K562 (cell line): Measurements from ENCODE around the gene SLCO3A1. TPM values are rescaled to one million over a fixed set of nuclear protein-coding genes. Genes with fewer than 3 reads are reported as not detected.

ENCODE experiments used
- ATAC-seq: fragments of 200-7000 bp; cut with Tn5 transposase; 3 replicates; pipeline ENCODE4 v1.9.1; 2020; ENCODE audit warnings: moderate library complexity
- BruUV-seq: library from RNA; stranded (reverse); fragments of 400-500 nt; replicated peaks from 2 replicates; lab custom pipeline; 2021; lab: Mats Ljungman, UMichigan
- CTCF ChIA-PET: fragments of 300-600 bp; formaldehyde crosslinking; extraction: SDS; loops from one replicate; lab custom pipeline; 2021; ENCODE audit warnings: low intra/inter-chr PET ratio; lab: Yijun Ruan, JAX
- POLR2A ChIA-PET: fragments of 300-600, 350-650 bp; sonication (Branson Sonifier 250); formaldehyde crosslinking; extraction: SDS; loops from one replicate; lab custom pipeline; 2021; ENCODE audit warnings: antibody characterized with exemption, inconsistent platforms; lab: Yijun Ruan, JAX
- DNase-seq, 4 experiments: peaks; one replicate each; pipeline versions ENCODE4 v3.0.0 to v3.0.0-alpha.2; 2011 to 2018; ENCODE audit warnings: low spot score in 3 of 4, mixed read lengths in 3 of 4; ENCODE audit errors: extremely low read depth in 1 of 4
- FAIRE-seq: peaks from 2 replicates; lab custom pipeline; 2011; peaks lifted over from hg19 to GRCh38; lab: Jason Lieb, UNC
- H2AFZ ChIP-seq: 2 replicates; pipeline ENCODE4 v1.6.0; 2011; ENCODE audit warnings: low read depth, low read length, control low read depth, inconsistent platforms
- H3K27ac ChIP-seq: fragments of 200-600 bp; 3 replicates; pipeline ENCODE4 v1.8.0; 2011; ENCODE audit warnings: low read depth, mild to moderate bottlenecking, control low read depth, inconsistent platforms, low read length, moderate library complexity, mixed read lengths; ENCODE audit errors: extremely low read depth
- H3K27me3 ChIP-seq, 2 experiments: fragments of 300-600 bp in 1 of 2; 2 replicates in 1 of 2; 3 replicates in 1 of 2; pipeline versions ENCODE4 v1.6.0 to v1.8.0; 2011; ENCODE audit warnings: inconsistent platforms in 2 of 2, low read length in 2 of 2, mild to moderate bottlenecking in 1 of 2, mixed read lengths in 1 of 2, moderate library complexity in 1 of 2; ENCODE audit not compliant: control insufficient read depth in 2 of 2, insufficient read depth in 2 of 2
- H3K36me3 ChIP-seq: fragments of 300-600 bp; 3 replicates; pipeline ENCODE4 v1.8.0; 2011; ENCODE audit warnings: mild to moderate bottlenecking, low read length, inconsistent platforms; ENCODE audit not compliant: control insufficient read depth, insufficient read depth
- H3K4me1 ChIP-seq, 2 experiments: fragments of 200-600 bp in 1 of 2; replicated peaks in 1 of 2; 2 replicates in 1 of 2; 3 replicates in 1 of 2; pipeline versions ENCODE4 v1.5.1 to v1.8.0; 2011; ENCODE audit warnings: inconsistent platforms in 2 of 2, low read length in 2 of 2, mild to moderate bottlenecking in 1 of 2, mixed read lengths in 1 of 2, moderate library complexity in 1 of 2; ENCODE audit not compliant: control insufficient read depth in 2 of 2, insufficient read depth in 2 of 2
- H3K4me2 ChIP-seq: 2 replicates; pipeline ENCODE4 v1.6.1; 2011; ENCODE audit warnings: low read length, control low read depth, inconsistent platforms, mixed read lengths; ENCODE audit not compliant: insufficient read depth
- H3K4me3 ChIP-seq: fragments of 200-600 bp; sonication (generic), shearing (Covaris generic); 2 replicates; pipeline ENCODE4 v1.5.1; 2016; ENCODE audit warnings: control low read depth, inconsistent platforms
- H3K79me2 ChIP-seq: fragments of 200-600 bp; 3 replicates; pipeline ENCODE4 v1.8.0; 2011; ENCODE audit warnings: low read length, inconsistent platforms; ENCODE audit not compliant: control insufficient read depth, insufficient read depth
- H3K9ac ChIP-seq, 2 experiments: 2 replicates each; pipeline versions ENCODE4 v1.6.0 to v1.6.1; 2011; ENCODE audit warnings: low read depth in 2 of 2, low read length in 2 of 2, control low read depth in 1 of 2, inconsistent platforms in 1 of 2, mild to moderate bottlenecking in 1 of 2, mixed read lengths in 1 of 2; ENCODE audit not compliant: insufficient read depth in 1 of 2
- H3K9me1 ChIP-seq: one replicate; pipeline ENCODE4 v1.6.0; 2011; ENCODE audit warnings: inconsistent platforms, mild to moderate bottlenecking, low read length, moderate library complexity; ENCODE audit not compliant: control insufficient read depth, insufficient read depth
- H3K9me3 ChIP-seq: replicated peaks from 2 replicates; pipeline ENCODE4 v1.5.1; 2011; ENCODE audit warnings: low read depth, low read length, inconsistent platforms; ENCODE audit not compliant: control insufficient read depth, insufficient read depth
- H4K20me1 ChIP-seq: replicated peaks from 2 replicates; pipeline ENCODE4 v1.6.1; 2011; ENCODE audit warnings: low read length, inconsistent platforms, mixed read lengths; ENCODE audit not compliant: control insufficient read depth, insufficient read depth
- ELF2 ChIP-seq: fragments of 250-450 bp; sonication (Bioruptor Pico); IDR thresholded peaks from 2 replicates; pipeline ENCODE4 v1.5.0; 2021; ENCODE audit warnings: mild to moderate bottlenecking
- ERF ChIP-seq: fragments of 450-650 bp; formaldehyde crosslinking; IDR thresholded peaks from 2 replicates; pipeline ENCODE4 v1.4.0; 2020; ENCODE audit warnings: mild to moderate bottlenecking, mixed read lengths
- FOSL1 ChIP-seq: fragments of 200-800 bp; sonication (Bioruptor generic); conservative IDR thresholded peaks from 2 replicates; pipeline ENCODE4 v1.6.1; 2016; ENCODE audit warnings: missing genetic modification characterization, missing compliant biosample characterization
- GTF2F1 ChIP-seq: IDR thresholded peaks from 2 replicates; pipeline ENCODE4 v1.6.1; 2011; ENCODE audit warnings: low read depth, low read length, improper control_type of control experiment
- KDM2B ChIP-seq: fragments of 250-450 bp; sonication (Bioruptor Pico); IDR thresholded peaks from 2 replicates; pipeline ENCODE4 v1.8.0; 2021; ENCODE audit warnings: mild to moderate bottlenecking, moderate library complexity
- KDM4B ChIP-seq, 2 experiments: fragments of 450-650 bp in 1 of 2; sonication (generic) in 1 of 2; IDR thresholded peaks; 2 replicates each; pipeline ENCODE4 v1.6.1; 2016 to 2017; ENCODE audit warnings: borderline replicate concordance in 2 of 2, antibody characterized with exemption in 1 of 2, low read depth in 1 of 2, mild to moderate bottlenecking in 1 of 2
- PHF8 ChIP-seq: fragments of 200-600 bp; sonication (generic); IDR thresholded peaks from 2 replicates; pipeline ENCODE4 v1.6.1; 2012; ENCODE audit warnings: mixed run types, mild to moderate bottlenecking, inconsistent platforms, low read length, moderate library complexity, borderline replicate concordance
- SRSF3 ChIP-seq: fragments of 200-400 bp; formaldehyde crosslinking; IDR thresholded peaks from 2 replicates; pipeline ENCODE4 v1.6.1; 2016; ENCODE audit warnings: mild to moderate bottlenecking, low read length, moderate library complexity; ENCODE audit not compliant: insufficient read depth
- ZNF551 ChIP-seq: fragments of 250-450 bp; sonication (Bioruptor Pico); IDR thresholded peaks from 2 replicates; pipeline ENCODE4 v1.5.0; 2021; ENCODE audit warnings: mild to moderate bottlenecking, moderate library complexity
- WGBS: fragments of 100-300 bp; shearing (Covaris generic); methylation state at CpG from one replicate; pipeline ENCODE4 v1.1.6; 2016; ENCODE audit warnings: low coverage, mixed read lengths; ENCODE audit not compliant: insufficient coverage; ENCODE audit errors: missing lambda C conversion rate; 5-methylcytosine and 5-hydroxymethylcytosine counted together
- in situ Hi-C: fragments of 300-500 bp; cut with MboI; formaldehyde crosslinking; loops from 4 replicates; pipeline ENCODE4 v1.15.0; 2018; ENCODE audit warnings: inconsistent platforms, mixed read lengths
- intact Hi-C: fragments of 100-400 bp; cut with micrococcal nuclease; formaldehyde crosslinking; loops from 2 replicates; pipeline ENCODE4 v1.14.2; 2022
- polyA plus RNA-seq, 8 experiments: library from polyadenylated mRNA; depleted of rRNA in 4 of 8; stranded (reverse) in 5 of 8; unstranded in 3 of 8; fragments of >200 nt; fragmentation: Nextera tagmentation in 2 of 8; fragmentation: Illumina TruSeq in 1 of 8; extraction: Ambion mirVana in 2 of 8; extraction: Trizol in 1 of 8; gene quantifications; 2 replicates each; pipeline versions ENCODE4 v1.2.1 to v1.2.3, GENCODE V29; 2011 to 2014; ENCODE audit warnings: inconsistent platforms in 1 of 8, missing spikeins in 1 of 8
- total RNA-seq, 7 experiments: library from RNA; depleted of rRNA in 6 of 7; stranded (reverse); fragments of >200 nt in 6 of 7; fragmentation: Illumina TruSeq in 2 of 7; extraction: Trizol in 2 of 7; gene quantifications; 2 replicates each; pipeline versions ENCODE4 v1.2.1 to v1.2.3, GENCODE V29; 2011 to 2021; ENCODE audit warnings: low replicate concordance in 1 of 7
- TF ChIP-seq, protein P1 (sequence below), 2 experiments: fragments of 450-650 bp in 1 of 2; sonication (generic) in 1 of 2; formaldehyde crosslinking in 1 of 2; IDR thresholded peaks in 1 of 2; conservative IDR thresholded peaks in 1 of 2; 2 replicates each; pipeline versions ENCODE4 v1.6.1 to v1.8.1; 2016 to 2023; ENCODE audit warnings: mild to moderate bottlenecking in 2 of 2, moderate library complexity in 2 of 2, inconsistent platforms in 1 of 2, missing genetic modification reagents in 1 of 2
- TF ChIP-seq, protein P2 (sequence below): fragments of 250-450 bp; sonication (Bioruptor Pico); IDR thresholded peaks from 2 replicates; pipeline ENCODE4 v1.5.0; 2021; ENCODE audit warnings: mild to moderate bottlenecking, borderline replicate concordance
- TF ChIP-seq, protein P3 (sequence below): sonication (generic); formaldehyde crosslinking; IDR thresholded peaks from 2 replicates; pipeline ENCODE4 v1.8.1; 2023; ENCODE audit warnings: missing genetic modification reagents, mild to moderate bottlenecking, borderline replicate concordance

Gene SLCO3A1
- total and polyA plus RNA-seq, 9 of the 15 experiments (the other 6 are each of a cell fraction or from before 2014, with no cell fraction given), result 0.01 to 0.84 (median 0.06) TPM; not detected in 3

DNA sequence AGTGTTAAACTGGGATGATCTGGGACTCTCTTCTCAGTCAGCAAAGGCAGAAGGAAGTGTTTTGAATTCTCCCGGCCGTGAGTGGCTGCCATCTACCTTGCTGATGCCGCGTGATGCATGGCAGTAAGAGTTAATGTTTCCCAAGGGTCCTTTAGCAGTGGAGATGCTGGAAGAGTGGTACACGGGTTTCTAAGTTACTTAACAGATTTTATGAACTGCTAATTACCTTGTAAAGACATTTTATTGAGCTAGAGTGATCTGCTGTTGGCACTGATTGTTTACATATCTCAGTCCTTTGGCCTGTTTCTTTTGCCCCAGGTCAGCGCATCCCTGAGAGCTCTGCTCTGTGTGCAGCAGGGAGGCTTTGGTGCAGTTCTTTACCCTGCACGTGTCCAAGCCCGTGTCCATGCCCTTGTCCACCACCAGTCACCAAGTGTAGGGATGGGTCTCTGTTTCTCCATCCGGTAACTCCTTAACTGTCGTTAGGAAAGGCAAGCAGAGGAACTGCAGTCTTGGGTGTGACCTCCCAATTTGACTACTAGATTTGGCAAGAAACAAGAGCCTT is 172.3 kb downstream of the SLCO3A1 start:
- ATAC-seq (no peak), DNase-seq (no peak), FAIRE-seq (no peak)
- WGBS, result 2% methylated on average over 10 of the region's 10 CpGs
- CTCF ChIA-PET, result no interaction called here
- no peak overlapping the region for H3K9ac ChIP-seq
- H3K36me3 ChIP-seq, result no peaks in the 10 kb centered on the region
- BruUV-seq, result no TSS peak
- in situ Hi-C loops, result no loop called here
- peaks cover 7 to 16% of the 10 kb centered on the region in 2 experiments; a peak in 4 of 5 replicates for H3K27me3 ChIP-seq
- no peaks in the 10 kb centered on the region for H3K9me3 ChIP-seq
- H3K4me3 ChIP-seq, result no peak overlapping the region
- H2AFZ ChIP-seq, result no peak overlapping the region
- no peak overlapping the region for H3K27ac ChIP-seq
- POLR2A ChIA-PET, result no interaction called here
- intact Hi-C loops, result no loop called here
- H3K4me1 ChIP-seq, result no peaks in the 10 kb centered on the region
- no peaks in the 10 kb centered on the region for H3K9me1 ChIP-seq
- H3K4me2 ChIP-seq, result no peak overlapping the region
- no peaks in the 10 kb centered on the region for H3K79me2 ChIP-seq
- no peaks in the 10 kb centered on the region for H4K20me1 ChIP-seq
- TF ChIP-seq, protein P1, sequence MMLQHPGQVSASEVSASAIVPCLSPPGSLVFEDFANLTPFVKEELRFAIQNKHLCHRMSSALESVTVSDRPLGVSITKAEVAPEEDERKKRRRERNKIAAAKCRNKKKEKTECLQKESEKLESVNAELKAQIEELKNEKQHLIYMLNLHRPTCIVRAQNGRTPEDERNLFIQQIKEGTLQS (IDR thresholded peaks at IDR 0.05), result no peak
- TF ChIP-seq, protein P1 (CRISPR knock-in tag; conservative IDR thresholded peaks at IDR 0.05), result no peak
- TF ChIP-seq, protein P2, sequence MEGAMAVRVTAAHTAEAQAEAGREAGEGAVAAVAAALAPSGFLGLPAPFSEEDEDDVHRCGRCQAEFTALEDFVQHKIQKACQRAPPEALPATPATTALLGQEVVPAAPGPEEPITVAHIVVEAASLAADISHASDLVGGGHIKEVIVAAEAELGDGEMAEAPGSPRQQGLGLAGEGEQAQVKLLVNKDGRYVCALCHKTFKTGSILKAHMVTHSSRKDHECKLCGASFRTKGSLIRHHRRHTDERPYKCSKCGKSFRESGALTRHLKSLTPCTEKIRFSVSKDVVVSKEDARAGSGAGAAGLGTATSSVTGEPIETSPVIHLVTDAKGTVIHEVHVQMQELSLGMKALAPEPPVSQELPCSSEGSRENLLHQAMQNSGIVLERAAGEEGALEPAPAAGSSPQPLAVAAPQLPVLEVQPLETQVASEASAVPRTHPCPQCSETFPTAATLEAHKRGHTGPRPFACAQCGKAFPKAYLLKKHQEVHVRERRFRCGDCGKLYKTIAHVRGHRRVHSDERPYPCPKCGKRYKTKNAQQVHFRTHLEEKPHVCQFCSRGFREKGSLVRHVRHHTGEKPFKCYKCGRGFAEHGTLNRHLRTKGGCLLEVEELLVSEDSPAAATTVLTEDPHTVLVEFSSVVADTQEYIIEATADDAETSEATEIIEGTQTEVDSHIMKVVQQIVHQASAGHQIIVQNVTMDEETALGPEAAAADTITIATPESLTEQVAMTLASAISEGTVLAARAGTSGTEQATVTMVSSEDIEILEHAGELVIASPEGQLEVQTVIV (CRISPR knock-in tag), result no peak
- TF ChIP-seq, protein P3, sequence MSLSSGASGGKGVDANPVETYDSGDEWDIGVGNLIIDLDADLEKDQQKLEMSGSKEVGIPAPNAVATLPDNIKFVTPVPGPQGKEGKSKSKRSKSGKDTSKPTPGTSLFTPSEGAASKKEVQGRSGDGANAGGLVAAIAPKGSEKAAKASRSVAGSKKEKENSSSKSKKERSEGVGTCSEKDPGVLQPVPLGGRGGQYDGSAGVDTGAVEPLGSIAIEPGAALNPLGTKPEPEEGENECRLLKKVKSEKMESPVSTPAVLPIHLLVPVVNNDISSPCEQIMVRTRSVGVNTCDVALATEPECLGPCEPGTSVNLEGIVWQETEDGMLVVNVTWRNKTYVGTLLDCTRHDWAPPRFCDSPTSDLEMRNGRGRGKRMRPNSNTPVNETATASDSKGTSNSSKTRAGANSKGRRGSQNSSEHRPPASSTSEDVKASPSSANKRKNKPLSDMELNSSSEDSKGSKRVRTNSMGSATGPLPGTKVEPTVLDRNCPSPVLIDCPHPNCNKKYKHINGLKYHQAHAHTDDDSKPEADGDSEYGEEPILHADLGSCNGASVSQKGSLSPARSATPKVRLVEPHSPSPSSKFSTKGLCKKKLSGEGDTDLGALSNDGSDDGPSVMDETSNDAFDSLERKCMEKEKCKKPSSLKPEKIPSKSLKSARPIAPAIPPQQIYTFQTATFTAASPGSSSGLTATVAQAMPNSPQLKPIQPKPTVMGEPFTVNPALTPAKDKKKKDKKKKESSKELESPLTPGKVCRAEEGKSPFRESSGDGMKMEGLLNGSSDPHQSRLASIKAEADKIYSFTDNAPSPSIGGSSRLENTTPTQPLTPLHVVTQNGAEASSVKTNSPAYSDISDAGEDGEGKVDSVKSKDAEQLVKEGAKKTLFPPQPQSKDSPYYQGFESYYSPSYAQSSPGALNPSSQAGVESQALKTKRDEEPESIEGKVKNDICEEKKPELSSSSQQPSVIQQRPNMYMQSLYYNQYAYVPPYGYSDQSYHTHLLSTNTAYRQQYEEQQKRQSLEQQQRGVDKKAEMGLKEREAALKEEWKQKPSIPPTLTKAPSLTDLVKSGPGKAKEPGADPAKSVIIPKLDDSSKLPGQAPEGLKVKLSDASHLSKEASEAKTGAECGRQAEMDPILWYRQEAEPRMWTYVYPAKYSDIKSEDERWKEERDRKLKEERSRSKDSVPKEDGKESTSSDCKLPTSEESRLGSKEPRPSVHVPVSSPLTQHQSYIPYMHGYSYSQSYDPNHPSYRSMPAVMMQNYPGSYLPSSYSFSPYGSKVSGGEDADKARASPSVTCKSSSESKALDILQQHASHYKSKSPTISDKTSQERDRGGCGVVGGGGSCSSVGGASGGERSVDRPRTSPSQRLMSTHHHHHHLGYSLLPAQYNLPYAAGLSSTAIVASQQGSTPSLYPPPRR (CRISPR knock-in tag), result no peak
- TF ChIP-seq PHF8, result no peak
- TF ChIP-seq KDM4B (IDR thresholded peaks at IDR 0.05; ENCODE audit: borderline replicate concordance in 2 of 2, low read depth in 1 of 2), result no peak
- no peak for TF ChIP-seq ERF (CRISPR knock-in tag)
- TF ChIP-seq KDM2B, result no peak
- TF ChIP-seq ELF2 (CRISPR knock-in tag), result no peak
- no peak for TF ChIP-seq GTF2F1
- TF ChIP-seq SRSF3, result no peak
- no peak for TF ChIP-seq ZNF551
- no peak for TF ChIP-seq FOSL1 (tag)
